DOHH2 (cell line): ENCODE results near the gene MGAT5.

ENCODE experiments used
- EZH2phosphoT487 ChIP-seq: fragments of 200-600 bp; sonication (generic); IDR thresholded peaks from 2 replicates; pipeline ENCODE4 v1.6.1; 2017; ENCODE audit warnings: borderline replicate concordance, mild to moderate bottlenecking, antibody characterized with exemption, low read length, moderate library complexity, mixed read lengths
- TF ChIP-seq, protein P1 (sequence below): fragments of 200-600 bp; sonication (generic); IDR thresholded peaks from one replicate; pipeline ENCODE4 v1.5.1; 2014; ENCODE audit warnings: antibody characterized with exemption, mild to moderate bottlenecking, low read depth, low read length; ENCODE audit not compliant: poor library complexity, severe bottlenecking

DNA sequence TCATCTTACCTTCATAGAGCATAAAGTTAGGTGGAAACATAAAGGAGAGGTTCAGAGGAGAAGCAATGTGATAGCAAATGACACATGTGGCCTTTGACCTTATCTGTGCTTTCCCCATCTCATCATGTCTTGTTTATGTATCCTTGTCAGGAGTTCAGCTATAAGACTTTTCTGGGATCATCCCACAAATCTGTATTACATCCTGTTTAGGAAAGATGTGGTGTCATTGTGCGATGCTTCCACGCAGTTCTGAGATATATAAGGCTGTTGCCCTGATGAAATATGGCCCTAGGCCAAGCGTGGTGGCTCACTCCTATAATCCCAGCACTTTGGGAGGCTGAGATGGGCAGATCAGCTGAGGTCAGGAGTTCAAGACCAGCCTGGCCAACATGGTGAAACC is 15.5 kb upstream of the MGAT5 start:
- TF ChIP-seq, protein P1, sequence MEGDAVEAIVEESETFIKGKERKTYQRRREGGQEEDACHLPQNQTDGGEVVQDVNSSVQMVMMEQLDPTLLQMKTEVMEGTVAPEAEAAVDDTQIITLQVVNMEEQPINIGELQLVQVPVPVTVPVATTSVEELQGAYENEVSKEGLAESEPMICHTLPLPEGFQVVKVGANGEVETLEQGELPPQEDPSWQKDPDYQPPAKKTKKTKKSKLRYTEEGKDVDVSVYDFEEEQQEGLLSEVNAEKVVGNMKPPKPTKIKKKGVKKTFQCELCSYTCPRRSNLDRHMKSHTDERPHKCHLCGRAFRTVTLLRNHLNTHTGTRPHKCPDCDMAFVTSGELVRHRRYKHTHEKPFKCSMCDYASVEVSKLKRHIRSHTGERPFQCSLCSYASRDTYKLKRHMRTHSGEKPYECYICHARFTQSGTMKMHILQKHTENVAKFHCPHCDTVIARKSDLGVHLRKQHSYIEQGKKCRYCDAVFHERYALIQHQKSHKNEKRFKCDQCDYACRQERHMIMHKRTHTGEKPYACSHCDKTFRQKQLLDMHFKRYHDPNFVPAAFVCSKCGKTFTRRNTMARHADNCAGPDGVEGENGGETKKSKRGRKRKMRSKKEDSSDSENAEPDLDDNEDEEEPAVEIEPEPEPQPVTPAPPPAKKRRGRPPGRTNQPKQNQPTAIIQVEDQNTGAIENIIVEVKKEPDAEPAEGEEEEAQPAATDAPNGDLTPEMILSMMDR: no peak
- TF ChIP-seq EZH2phosphoT487: no peak
